ENCODE data around the gene CSRNP3.

CSRNP3 gene

GRCh38 chr2:165469417-165469816 lies at the start of gene CSRNP3:
Gene CSRNP3, plus strand, starts transcription at chr2:165469698. Its CDS starts 125,368 bp downstream, at chr2:165595066.
- no peak for DNase-seq

GRCh38 chr2:165420231-165420630 lies 49.3 kb upstream of the CSRNP3 start:
- DNase-seq = no peak

GRCh38 chr2:165423081-165423480 lies 46.4 kb upstream of the CSRNP3 start:
- DNase-seq = no peak

- no peak for DNase-seq
Measured at GRCh38 chr2:165425556-165425955, 43.9 kb upstream of the CSRNP3 start.

- no peak for DNase-seq
Measured at GRCh38 chr2:165427686-165428085, 41.8 kb upstream of the CSRNP3 start.

GRCh38 chr2:165428926-165429325 lies 40.6 kb upstream of the CSRNP3 start:
- DNase-seq = no peak

GRCh38 chr2:165431014-165431413 lies 38.5 kb upstream of the CSRNP3 start:
- DNase-seq = no peak

GRCh38 chr2:165432234-165432966 lies 37.1 kb upstream of the CSRNP3 start:
- DNase-seq = no peak

- DNase-seq = no peak
Measured at GRCh38 chr2:165434865-165435496, 34.5 kb upstream of the CSRNP3 start.

GRCh38 chr2:165435611-165436010 lies 33.9 kb upstream of the CSRNP3 start:
- no peak for DNase-seq

- DNase-seq = no peak
Measured at GRCh38 chr2:165436559-165436958, 32.9 kb upstream of the CSRNP3 start.

GRCh38 chr2:165440367-165440766 lies 29.1 kb upstream of the CSRNP3 start:
- DNase-seq = no peak

- DNase-seq = no peak
Measured at GRCh38 chr2:165443511-165443910, 26.0 kb upstream of the CSRNP3 start.

- no peak for DNase-seq
Measured at GRCh38 chr2:165448406-165448805, 21.1 kb upstream of the CSRNP3 start.

- DNase-seq = no peak
Measured at GRCh38 chr2:165450156-165450555, 19.3 kb upstream of the CSRNP3 start.

- DNase-seq = no peak
Measured at GRCh38 chr2:165452327-165452726, 17.2 kb upstream of the CSRNP3 start.

GRCh38 chr2:165453561-165454094 lies 15.9 kb upstream of the CSRNP3 start:
- no peak for DNase-seq

GRCh38 chr2:165454905-165455304 lies 14.6 kb upstream of the CSRNP3 start:
- DNase-seq = no peak

- DNase-seq = no peak
Measured at GRCh38 chr2:165456027-165456426, 13.5 kb upstream of the CSRNP3 start.

GRCh38 chr2:165462443-165462842 lies 7.1 kb upstream of the CSRNP3 start:
- no peak for DNase-seq

GRCh38 chr2:165466386-165466785 lies 3.1 kb upstream of the CSRNP3 start:
- DNase-seq = no peak

- no peak for DNase-seq
Measured at GRCh38 chr2:165467921-165468320, 1.6 kb upstream of the CSRNP3 start.

- no peak for DNase-seq
Measured at GRCh38 chr2:165470361-165470760, 863 bp downstream of the CSRNP3 start.

- no peak for DNase-seq
Measured at GRCh38 chr2:165471349-165471950, 2.0 kb downstream of the CSRNP3 start.
